ENCODE data around the gene SLC7A1.

SLC7A1 gene

GRCh38 chr13:29526741-29527140 is 68.7 kb downstream of the SLC7A1 start:
- DNase-seq: no peak

- DNase-seq: no peak
Observed at GRCh38 chr13:29525757-29526156, 69.7 kb downstream of the SLC7A1 start.

DNA sequence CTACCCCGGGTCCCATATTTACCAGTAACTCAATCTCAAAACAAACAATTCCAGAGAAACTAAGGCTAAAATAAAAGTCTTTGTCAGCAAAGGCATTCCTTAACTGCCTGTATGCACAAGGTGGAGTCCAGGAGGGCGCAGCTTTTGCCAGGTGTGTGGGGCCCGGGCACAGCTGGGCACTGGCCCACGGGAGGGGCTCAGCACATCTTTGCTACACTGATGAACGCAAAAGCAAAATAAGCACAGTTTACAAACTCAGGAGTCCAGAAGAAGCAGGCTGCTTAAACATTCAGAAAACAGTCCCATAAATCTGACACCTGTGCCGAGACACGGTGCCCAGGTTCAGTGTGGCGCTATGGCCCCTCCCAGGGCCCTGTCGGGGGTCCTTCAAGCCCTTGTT is 70.8 kb downstream of the SLC7A1 start:
- DNase-seq: no peak

DNA sequence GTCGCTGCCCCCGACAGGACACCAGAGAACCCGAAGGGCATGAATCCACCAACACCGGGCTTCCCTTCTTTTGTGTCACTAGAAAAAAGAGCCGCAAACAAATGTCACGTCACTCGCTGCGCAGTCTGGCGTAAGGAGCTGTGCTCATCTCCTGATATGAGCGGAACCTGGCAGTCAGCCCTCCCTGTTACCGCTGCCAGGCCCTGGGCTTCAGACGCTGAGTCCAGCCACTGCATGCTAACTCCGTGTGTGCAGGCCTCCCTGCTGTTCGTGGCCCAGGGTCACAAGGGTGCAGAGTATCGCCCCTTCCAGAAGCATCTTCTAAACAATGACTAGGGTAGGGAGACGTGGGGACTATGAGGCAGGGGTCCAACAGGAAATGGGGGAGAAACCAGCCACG is 71.3 kb downstream of the SLC7A1 start:
- DNase-seq: no peak

GRCh38 chr13:29523199-29523961 is 72.1 kb downstream of the SLC7A1 start:
- DNase-seq: no peak

DNA sequence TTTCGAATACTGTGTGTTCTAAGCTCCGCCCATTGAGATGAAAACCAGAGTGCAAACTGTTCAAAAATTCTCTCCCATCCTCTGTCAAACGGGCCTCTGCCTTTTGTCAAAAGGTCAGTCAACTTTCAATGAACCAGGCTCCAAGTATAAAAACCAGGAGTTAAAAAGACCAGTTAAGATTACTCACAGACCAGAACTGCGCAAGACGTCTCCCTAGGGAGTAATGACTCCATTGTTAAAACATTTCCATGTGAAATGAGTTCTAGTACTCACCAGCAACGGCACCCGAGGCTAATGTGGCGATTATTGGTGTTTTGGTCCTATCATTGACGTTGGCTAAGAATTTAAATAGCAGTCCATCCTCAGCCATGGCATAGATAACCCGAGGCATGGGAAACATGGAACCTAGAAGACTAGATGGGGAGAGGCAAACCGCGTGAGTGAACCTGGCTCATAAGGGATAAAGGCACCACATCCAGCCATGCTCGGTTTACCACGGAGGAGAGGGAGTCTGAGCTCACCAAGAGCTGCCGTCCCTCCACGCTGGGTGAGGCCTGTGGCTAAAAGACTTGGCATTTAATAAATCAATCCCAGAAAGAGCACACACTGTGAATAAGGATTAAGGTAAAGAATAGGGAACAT is 73.3 kb downstream of the SLC7A1 start:
- DNase-seq: no peak

DNA sequence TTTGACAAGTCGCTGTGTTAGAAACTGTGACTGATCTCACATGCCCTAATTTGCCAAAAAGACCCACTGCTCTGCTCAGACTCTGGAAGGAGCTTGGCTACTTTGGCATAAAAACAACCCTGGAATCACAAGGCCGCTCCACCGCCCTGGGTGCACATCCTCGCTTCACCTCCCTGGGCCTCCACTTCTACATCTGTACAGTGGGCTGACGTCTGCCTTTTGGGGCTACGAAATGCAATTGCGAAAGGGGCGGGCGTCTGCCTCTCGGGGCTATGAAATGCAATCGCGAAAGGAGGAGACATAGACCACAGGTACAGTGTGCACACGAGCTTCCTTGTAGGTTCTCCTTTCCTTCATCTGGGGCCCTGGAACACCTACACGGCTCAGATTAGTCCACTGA is 74.2 kb downstream of the SLC7A1 start:
- no peak for DNase-seq

- DNase-seq: no peak
Observed at GRCh38 chr13:29520671-29521070, 74.8 kb downstream of the SLC7A1 start.

GRCh38 chr13:29519921-29520320 is 75.6 kb downstream of the SLC7A1 start:
- DNase-seq: no peak

GRCh38 chr13:29516880-29517279 is 78.6 kb downstream of the SLC7A1 start:
- DNase-seq: no peak

GRCh38 chr13:29516012-29516411 is 79.5 kb downstream of the SLC7A1 start:
- DNase-seq: no peak

GRCh38 chr13:29515372-29515771 is 80.1 kb downstream of the SLC7A1 start:
- DNase-seq: no peak

GRCh38 chr13:29514720-29515310 is 80.7 kb downstream of the SLC7A1 start:
- DNase-seq: no peak

- DNase-seq: no peak
Observed at GRCh38 chr13:29513981-29514719, 81.3 kb downstream of the SLC7A1 start.

DNA sequence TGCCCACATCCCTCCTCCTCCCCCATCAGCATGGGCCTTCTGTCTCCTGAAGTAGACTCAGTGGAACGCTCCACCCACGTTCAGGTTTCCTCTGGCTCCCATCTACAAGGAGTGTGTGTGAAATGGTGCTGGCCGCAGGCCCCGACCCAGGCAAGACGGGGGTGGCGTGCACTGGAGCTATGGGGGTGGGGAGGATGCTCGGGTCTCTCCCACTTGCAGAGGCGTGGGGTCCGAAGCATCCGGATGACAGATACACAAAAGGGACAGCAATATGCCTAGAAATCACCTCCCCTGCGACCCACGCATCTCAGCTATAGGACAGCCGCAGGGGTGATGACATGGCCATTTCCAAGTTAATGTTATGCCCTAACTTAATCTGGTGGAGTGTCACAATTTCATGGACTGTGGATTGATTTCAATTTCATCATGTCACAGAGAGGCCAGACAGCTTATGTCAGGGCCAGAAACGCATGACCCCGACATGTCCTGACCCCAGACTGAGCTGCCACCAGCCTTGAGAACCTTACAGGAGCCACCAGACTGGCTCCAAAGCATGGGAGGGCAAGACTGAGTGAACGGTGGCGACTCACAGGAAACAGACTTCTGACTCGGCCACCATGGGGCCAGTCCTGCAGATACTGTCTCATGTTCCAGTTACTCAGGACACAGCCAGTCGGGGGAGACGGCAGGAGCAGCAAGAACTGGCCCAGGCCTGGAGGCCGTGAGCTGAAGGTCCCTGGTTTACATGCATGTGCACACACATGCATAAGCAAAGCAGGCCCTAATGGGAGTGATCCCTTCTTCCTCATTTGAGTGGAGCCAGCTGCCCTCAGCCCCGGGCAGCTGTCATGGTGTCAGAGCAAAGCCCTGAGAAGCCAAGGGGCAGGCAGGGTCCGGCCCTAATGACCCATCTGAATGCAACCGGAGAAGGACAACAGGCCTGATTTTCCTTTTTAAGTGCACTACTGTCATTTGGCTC is 82.2 kb downstream of the SLC7A1 start:
- DNase-seq: no peak

- DNase-seq: no peak
Observed at GRCh38 chr13:29511980-29512379, 83.5 kb downstream of the SLC7A1 start.

DNA sequence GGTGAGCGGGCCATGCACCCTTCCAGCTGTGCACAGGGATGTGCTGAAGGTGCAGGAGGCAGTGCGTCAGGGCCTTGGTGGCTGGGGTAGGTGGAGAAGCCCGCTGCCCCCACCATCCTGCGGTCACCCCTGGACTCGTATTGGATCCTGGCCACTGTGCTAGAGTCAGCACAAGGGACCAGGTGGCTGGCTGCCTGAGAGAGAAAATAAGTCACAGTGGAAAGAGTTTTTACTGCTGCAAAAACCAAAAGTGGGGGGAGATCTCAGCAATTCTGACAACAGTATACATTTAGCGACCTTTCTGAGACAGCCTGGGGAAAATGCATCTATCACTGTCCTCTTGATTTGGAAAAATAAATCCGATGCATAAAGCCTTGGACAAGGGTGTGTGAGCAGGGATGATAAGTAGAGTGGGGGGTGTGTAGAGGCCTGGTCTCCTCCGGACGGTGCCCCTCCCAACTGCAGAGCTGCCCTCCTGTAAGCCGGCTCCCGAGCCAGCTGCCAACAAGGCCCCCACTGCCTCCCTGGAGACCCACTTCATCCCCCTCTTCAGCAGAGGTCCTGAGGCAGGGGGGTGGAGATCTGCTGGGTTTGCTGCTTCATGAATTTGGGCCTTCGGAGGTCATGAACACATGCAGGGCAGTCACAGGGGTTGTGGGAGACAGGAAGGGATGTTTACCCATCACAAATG is 84.2 kb downstream of the SLC7A1 start:
- DNase-seq: no peak

GRCh38 chr13:29510651-29511084 is 84.8 kb downstream of the SLC7A1 start:
- no peak for DNase-seq

DNA sequence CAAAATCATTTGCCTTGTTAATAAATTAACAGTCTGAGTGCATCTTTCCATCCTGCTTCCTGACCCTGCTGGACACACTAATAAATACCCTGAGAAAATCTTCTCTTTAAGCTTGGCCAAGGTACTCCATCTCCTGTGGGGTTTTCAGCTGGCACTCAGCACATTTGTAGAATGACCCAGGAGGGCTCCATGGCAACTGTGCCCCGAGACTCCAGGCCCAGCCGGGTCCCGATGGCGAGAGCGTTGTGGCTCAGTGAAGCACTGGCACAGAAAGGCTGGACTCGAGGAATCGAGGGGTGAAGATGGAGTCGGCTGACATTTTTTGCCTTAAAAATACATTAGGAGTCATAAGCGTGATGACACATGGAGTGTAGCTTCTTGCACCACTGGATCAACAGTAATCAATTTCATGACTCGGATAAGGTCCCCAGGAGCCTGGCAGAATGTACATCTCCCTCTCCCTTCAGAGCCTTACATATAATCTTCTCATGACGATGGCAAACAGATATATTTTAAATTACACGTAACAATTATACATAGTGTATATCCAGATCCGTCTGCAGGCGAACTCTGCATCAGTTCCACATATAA is 85.4 kb downstream of the SLC7A1 start:
- DNase-seq: no peak

DNA sequence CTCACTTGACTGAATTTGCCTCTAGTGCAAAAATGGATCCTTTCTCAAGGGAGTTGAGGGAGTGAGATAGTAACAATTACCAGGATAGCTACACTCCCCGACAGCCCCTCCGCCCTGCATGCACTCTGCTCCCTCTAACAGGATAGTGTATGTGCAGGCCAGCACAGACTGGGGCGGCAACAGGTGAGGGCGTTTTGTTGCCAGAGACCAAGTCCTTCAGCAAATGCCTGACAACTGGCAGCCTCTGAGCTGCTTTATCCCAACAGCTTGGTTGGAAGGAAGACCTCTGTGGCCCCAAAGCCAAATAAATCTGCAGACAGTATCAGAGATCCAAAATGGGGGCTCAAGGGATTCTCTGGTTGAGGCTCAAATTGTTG is 86.6 kb downstream of the SLC7A1 start:
- DNase-seq: no peak

GRCh38 chr13:29508130-29508875 is 87.2 kb downstream of the SLC7A1 start:
- DNase-seq: peak; percentile 63

Data from NCI-H146 (cell line).